SU-DHL-6 (cell line): ENCODE results near the gene HS3ST4.

Experiments
- EZH2phosphoT487 ChIP-seq: fragments of 200-600 bp; sonication (generic), shearing (Covaris generic); conservative IDR thresholded peaks from 2 replicates; pipeline ENCODE4 v1.6.1; 2018; ENCODE audit warnings: mild to moderate bottlenecking, antibody characterized with exemption, low read length, moderate library complexity, mixed read lengths
- TF ChIP-seq, protein P1 (sequence below): fragments of 200-600 bp; sonication (generic); IDR thresholded peaks from one replicate; pipeline ENCODE4 v1.5.1; 2017; ENCODE audit warnings: antibody characterized with exemption, mild to moderate bottlenecking, low read length, moderate library complexity; ENCODE audit not compliant: insufficient read depth, poor library complexity, severe bottlenecking

GRCh38 chr16:25693631-25694030 is 1.9 kb downstream of the HS3ST4 start:
- TF ChIP-seq, protein P1, sequence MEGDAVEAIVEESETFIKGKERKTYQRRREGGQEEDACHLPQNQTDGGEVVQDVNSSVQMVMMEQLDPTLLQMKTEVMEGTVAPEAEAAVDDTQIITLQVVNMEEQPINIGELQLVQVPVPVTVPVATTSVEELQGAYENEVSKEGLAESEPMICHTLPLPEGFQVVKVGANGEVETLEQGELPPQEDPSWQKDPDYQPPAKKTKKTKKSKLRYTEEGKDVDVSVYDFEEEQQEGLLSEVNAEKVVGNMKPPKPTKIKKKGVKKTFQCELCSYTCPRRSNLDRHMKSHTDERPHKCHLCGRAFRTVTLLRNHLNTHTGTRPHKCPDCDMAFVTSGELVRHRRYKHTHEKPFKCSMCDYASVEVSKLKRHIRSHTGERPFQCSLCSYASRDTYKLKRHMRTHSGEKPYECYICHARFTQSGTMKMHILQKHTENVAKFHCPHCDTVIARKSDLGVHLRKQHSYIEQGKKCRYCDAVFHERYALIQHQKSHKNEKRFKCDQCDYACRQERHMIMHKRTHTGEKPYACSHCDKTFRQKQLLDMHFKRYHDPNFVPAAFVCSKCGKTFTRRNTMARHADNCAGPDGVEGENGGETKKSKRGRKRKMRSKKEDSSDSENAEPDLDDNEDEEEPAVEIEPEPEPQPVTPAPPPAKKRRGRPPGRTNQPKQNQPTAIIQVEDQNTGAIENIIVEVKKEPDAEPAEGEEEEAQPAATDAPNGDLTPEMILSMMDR: no peak
- no peak for TF ChIP-seq EZH2phosphoT487
